GM10248 (cell line): ENCODE data around the gene C10orf67.

Experiments
- CTCF ChIA-PET: fragments of 300-600 bp; sonication (Branson Sonifier 250); formaldehyde crosslinking; extraction: SDS; loops from one replicate; lab custom pipeline; 2021; ENCODE audit warnings: antibody characterized with exemption; lab: Yijun Ruan, JAX
- POLR2A ChIA-PET: fragments of 350-650 bp; sonication (Branson Sonifier 250); formaldehyde crosslinking; extraction: SDS; loops from one replicate; lab custom pipeline; 2020; ENCODE audit warnings: antibody characterized with exemption; lab: Yijun Ruan, JAX
- DNase-seq: peaks from one replicate; pipeline ENCODE4 v3.0.0; 2012; ENCODE audit errors: extremely low spot score
- TF ChIP-seq, protein P1 (sequence below): IDR thresholded peaks from 2 replicates; pipeline ENCODE4 v1.5.1; 2012; ENCODE audit warnings: mild to moderate bottlenecking, low read depth; ENCODE audit errors: extremely low read depth, missing control alignments, control extremely low read depth

Gene C10orf67

DNA sequence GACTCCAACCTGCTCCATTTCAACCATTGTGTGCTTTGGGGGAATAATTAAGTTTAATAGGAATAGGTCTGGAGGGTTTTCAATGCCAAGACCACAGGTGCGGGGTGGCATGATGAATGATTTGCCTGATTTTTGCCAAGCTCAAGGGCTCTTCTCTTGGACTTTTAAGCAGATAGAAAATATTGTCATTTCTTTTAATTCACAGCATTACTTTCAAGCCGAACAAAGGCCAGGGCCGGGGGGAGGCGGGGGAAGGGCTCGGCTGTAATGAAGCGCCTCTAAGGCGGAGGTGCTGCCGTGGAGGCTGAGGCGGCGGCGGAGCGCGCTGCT is 146.0 kb downstream of the C10orf67 start:
- peak; percentile 13 for DNase-seq
- TF ChIP-seq, protein P1, sequence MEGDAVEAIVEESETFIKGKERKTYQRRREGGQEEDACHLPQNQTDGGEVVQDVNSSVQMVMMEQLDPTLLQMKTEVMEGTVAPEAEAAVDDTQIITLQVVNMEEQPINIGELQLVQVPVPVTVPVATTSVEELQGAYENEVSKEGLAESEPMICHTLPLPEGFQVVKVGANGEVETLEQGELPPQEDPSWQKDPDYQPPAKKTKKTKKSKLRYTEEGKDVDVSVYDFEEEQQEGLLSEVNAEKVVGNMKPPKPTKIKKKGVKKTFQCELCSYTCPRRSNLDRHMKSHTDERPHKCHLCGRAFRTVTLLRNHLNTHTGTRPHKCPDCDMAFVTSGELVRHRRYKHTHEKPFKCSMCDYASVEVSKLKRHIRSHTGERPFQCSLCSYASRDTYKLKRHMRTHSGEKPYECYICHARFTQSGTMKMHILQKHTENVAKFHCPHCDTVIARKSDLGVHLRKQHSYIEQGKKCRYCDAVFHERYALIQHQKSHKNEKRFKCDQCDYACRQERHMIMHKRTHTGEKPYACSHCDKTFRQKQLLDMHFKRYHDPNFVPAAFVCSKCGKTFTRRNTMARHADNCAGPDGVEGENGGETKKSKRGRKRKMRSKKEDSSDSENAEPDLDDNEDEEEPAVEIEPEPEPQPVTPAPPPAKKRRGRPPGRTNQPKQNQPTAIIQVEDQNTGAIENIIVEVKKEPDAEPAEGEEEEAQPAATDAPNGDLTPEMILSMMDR, result no peak
- POLR2A ChIA-PET, result no interaction called here
- CTCF ChIA-PET, result no interaction called here

DNA sequence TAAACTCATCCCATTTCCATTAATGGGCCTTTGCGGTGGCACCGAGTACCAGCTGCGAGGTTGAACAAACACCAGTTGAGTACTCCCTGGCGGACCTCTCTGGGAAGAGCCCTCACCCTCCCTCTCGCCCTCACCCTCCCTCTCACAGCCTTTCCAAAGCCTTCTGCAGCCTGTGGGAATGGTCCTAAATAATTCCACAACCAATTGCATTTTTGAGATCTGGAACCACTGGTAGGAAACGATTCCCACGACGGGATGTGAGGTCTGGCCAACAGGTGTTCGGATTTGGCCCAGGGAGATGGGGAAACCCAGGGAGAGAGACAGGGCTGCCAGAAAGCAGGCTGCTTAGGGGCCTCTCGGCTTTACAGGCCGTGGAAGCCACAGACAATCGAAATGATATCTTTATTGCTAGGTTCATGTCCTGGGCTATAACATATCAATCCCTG is 147.2 kb downstream of the C10orf67 start:
- ChIA-PET POLR2A (no interaction called here), CTCF (no interaction called here)
- peak; percentile 12 for DNase-seq
- TF ChIP-seq, protein P1, result no peak

DNA sequence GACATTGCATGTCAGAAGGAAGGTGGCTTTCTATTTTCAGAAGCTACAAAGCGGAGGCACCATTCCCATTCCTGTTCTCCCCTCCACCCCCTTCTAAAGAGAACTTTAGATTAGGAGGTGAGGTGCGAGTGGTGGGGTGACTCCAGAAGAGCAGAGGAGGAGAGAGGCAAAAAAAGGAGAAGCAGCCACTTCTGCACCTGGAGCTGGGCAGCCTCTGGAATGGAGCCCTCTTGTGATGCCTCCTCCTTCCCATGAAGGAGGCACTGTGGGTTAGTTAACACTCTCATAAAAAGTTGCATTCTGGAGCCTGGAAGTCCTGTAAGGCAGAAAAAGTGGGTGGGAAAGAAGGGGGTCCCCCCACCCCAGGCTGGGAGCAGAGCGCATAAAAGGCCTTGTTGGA is 147.7 kb downstream of the C10orf67 start:
- no peak for DNase-seq
- TF ChIP-seq, protein P1, result no peak
- ChIA-PET POLR2A (no interaction called here), CTCF (no interaction called here)

DNA sequence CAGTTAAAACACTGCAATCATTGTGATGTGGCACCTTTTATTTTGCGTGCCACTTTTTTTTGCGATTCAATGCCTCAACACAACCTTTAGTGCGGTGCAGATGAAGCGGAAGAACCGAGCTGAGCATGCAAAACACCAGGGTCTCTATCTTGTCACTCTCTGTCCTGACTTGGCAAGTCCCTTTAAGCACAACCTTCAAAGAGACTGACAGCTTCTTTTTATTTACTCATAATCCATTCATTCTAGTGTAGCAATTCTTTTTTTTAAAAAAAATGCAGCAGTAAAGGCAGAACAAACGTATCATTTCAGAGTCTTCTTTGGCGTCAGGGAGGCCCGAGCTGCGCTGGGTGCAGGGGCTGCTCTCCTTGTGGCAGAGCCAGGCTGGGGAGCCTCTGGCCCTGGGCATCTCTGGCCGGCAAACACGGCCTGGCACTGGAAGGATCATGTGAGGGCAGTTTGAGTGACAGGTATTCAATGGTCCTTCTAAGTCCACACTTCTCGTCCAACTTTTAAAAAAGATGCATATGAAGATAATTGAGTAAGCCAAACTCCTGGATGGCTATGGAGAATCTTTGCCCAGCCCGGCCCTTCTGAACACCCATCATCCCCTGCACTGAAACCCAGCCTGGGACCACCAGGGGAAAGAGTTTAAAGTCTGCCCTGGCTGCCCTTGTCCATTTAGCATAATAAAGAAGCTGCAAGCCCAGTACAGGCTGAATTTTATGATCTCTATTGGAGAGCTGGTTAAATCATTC is 148.6 kb downstream of the C10orf67 start:
- CTCF ChIA-PET, result no interaction called here
- peak; percentile 9 for DNase-seq
- POLR2A ChIA-PET, result no interaction called here
- TF ChIP-seq, protein P1, result no peak

DNA sequence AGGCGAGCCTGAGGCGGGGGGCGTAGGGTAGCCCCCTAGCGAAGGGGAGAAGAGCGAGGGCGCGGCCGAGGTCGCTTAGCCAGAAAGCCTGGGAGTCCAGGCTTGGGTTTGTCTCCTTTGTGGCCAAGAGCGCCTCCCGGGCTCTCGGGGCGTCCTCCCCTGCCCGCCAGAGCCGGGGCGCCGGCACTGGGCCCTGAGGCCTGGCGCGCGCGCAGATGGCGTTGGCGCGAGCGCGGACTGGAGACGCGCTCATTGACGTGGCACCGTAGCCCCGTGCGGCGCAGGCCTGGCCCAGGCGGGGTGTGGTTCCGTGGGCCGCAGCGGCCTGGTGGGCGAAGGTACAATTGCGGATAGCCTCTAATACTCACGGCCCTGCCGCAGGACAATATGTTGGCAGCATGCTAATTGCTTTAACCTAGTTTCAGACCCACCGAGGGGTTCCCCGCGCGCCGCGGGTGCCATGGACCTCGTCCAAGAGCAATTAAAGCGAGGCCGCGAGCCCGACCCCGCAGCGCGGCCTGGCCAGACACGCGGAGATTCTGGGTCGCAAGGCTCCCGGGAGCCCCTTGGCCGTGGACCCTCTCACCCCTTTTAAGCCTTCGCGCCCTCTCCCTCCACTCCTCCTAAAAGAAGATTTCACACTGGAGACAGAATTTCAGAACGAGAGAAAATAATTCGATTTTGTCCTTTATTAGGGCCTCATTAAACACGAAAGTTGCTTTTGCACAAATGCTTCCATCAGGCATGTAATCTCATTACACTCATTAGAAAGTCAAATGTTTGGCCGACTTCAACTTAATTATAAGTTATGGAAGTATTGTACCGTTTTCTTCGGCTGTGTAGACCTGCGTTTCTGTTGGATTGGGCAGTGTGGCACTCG is 149.4 kb downstream of the C10orf67 start:
- CTCF ChIA-PET, result no interaction called here
- TF ChIP-seq, protein P1, result no peak
- DNase-seq, result peak; percentile 7
- POLR2A ChIA-PET, result no interaction called here

DNA sequence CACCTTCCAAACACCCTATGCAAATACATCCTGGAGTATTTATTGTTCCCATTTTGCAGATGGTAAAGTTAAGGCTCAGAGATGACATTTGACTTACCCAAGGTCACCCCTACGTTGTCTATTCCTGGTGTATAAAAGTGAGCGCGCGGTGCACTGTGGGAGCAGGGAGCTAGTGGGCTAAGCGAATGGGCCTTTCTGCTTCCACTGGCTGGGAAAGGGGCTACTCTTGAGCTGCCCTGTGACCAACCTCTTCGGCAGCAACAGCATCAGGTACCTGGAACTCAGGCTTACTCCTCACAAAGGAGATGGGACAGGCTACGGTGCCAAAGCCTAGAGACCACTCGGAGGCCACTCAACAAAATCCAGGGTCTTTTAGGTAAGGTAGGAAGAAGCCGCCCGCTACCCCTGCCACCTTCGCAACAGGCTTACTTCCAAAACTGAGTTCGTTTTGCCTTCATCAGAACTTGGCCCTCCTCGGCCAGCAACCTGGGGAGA is 150.1 kb downstream of the C10orf67 start:
- CTCF ChIA-PET, result no interaction called here
- TF ChIP-seq, protein P1, result no peak
- DNase-seq, result peak; percentile 12
- POLR2A ChIA-PET, result no interaction called here
